Activated CD4-positive, alpha-beta T cell treated with anti-CD3 and anti-CD28 coated beads for 1 hour (primary cell): ENCODE results near the gene PLCH1.

Experiments
- DNase-seq: peaks from one replicate; pipeline ENCODE4 v3.0.0-alpha.2; 2020

Gene PLCH1

GRCh38 chr3:155369244-155369643 lies 375.6 kb downstream of the PLCH1 start:
- no peak for DNase-seq

- DNase-seq: no peak
These were observed 376.1 kb downstream of the PLCH1 start for GRCh38 chr3:155368786-155369185.

DNA sequence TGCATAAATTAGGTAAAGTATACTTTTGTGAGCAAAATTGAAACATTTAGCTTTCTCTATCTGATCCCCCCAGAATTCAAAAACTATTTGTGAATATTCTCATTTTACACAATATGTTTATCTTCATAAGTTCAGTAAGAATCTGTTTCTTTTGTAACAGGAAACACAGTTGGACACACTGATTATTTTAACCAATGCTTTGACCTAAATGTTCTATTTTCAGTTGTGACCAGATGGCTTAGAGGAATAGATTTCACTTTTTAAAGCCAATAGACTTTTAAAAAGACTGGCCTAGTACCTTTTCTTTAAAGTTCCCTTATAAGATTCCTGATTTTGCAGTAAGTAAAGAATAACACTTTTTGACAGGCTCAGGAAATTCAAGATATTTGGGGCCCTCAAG lies 377.4 kb downstream of the PLCH1 start:
- no peak for DNase-seq

- no peak for DNase-seq
These were observed 379.6 kb downstream of the PLCH1 start for GRCh38 chr3:155365178-155365783.

GRCh38 chr3:155364492-155364891 lies 380.4 kb downstream of the PLCH1 start:
- DNase-seq: no peak

GRCh38 chr3:155363690-155364070 lies 381.2 kb downstream of the PLCH1 start:
- no peak for DNase-seq

DNA sequence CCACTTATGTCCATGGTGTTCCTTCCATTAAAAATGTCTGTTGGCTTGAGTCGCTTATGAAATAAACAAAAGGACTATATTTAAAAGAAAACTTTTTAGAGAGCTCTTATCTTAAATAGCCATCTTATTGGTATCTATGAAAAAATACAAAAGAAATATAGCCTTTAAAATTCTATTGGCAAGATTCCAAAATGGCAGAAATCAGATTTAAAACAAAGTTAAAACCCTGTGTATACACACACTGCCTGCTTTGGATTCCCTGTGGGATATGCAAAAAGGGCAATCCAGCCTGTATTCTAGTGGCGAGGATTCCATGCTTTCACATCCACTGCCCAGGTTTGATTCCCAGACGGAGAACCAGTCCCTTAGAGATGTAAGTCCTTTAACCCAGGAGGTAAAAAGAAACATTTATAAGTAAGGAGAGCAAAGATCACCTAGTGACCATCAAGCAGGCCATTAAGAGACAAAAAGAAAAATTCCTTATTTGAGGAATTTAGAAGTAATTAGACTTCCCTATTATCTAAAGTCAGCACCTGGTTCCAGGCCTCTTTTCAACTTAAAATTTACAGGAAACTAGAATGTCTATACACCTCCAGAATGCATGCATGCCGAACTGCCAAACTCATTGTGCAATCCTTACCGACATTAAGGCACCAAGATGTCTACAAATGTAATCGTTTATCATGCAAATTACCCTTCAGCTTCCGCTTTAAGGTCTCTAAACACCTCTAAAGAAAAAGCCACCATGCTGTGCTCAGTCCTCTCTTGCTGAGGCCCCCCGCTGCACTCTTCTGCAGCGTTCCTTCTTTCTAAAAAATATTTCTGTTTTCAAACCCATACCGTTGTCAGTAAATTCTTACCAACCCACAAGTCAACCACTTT lies 381.8 kb downstream of the PLCH1 start:
- no peak for DNase-seq

DNA sequence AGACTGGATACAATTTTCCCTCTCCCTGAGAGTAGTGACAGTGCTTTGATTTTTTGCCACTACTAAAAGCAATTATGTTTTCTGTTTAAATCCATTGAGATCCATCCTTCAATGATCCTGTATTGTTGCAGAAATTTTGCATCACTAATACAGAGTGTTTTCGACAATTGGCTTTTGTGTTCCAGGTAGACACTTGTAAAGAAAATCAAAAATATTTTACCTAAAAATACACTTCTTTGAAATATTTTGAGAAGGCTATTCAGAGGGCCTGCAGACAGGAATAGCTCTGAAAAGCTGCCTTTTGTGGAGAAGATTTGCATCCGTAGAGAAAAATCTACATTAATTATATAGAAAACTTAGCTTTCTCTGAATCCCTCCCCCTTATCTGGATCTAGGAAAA lies 384.6 kb downstream of the PLCH1 start:
- DNase-seq: no peak

- DNase-seq: no peak
These were observed 388.1 kb downstream of the PLCH1 start for GRCh38 chr3:155356594-155357370.

DNA sequence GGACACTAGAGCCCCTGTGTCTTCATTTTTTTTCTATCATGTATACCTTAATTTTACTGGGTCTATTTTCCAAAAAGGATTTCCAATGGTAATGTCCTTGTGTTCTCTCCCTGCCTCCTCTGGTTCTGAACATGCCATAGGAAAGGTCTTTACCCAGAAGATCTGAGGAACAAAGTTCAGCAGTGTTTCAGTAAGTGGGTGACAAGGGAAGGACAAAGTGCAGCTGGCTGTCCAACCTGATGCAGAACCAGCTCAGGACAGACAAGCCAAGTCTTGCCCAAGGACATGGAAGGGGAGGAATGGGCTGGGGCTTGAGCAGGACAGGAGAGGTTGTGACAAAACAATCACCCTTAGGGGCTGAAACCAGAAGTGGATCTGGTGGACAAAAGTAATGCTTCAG lies 390.2 kb downstream of the PLCH1 start:
- no peak for DNase-seq

DNA sequence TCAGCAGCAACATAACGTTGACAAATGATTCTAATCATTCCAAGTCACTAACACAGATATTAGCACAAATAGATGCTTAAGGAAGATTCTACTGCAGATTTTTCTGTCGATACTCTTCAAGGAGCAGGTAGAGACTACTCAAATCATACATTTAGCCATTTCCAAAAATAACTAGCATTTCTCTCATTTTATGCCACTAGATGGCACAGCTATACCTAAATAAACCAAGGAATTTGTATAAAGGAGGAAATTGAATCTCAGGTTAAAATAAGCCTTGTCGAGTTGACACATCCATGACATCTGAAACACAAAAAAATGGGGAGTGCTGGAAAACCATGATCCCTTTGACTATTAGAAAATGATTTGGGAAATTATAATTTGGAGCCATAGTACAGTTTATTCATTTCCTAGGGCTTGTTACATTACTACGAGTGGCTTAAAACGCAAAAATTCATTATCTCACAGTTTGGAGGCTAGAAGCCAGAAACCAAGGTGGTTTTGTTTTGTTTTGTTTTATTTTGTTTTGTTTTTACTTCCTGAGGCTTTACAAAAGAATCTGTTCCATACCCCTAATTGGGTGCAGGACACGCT lies 391.9 kb downstream of the PLCH1 start:
- DNase-seq: no peak

DNA sequence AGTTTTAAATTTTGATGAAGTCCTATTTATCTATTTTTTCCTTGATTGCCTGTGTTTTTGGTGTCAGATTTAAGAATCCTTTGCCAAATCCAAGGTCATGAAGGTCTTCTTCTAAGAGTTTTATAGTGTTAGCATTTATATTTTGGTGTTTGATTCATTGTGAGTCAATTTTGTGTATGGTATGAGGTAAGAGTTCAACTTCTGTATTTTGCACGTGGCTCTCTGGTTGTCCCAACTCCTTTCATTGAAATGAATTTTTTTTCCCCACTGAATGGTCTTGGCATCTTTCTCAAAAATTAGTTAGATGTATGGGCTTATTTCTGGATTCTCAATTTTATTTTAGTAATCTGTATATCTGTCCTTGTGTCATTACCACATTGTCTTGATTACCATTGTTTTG lies 394.3 kb downstream of the PLCH1 start:
- DNase-seq: no peak

- no peak for DNase-seq
These were observed 397.0 kb downstream of the PLCH1 start for GRCh38 chr3:155347901-155348300.

GRCh38 chr3:155342344-155342743 lies 402.5 kb downstream of the PLCH1 start:
- DNase-seq: no peak

GRCh38 chr3:155339052-155339451 lies 405.8 kb downstream of the PLCH1 start:
- DNase-seq: no peak

DNA sequence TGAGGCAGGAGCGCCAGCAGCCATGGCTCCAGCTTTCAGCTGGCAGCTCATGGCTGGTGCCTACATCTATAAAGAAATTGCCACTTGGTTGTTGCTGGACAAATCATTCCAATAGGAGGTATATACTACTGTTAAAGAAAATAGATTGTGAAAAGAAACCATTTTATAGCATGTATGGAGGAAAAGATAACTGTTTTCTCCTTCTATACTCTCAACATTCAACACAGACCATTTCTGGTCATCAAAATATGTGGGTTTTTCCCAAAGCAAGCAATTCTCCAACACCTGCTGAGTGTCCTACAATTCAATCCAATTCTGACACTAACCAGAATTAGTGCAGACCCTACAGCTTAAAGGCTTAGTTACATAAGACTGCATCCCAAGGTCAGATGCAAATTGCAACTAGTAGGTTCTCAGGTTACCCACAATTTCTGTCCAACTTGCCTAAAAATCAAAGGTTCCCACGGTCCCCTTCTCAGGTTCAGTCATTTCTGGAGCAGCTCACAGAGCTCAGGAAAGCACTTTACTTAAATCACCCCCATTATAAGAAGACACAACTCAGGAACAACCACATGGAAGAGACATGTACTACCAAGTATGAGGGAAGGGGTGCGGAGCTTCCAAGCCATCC lies 409.0 kb downstream of the PLCH1 start:
- no peak for DNase-seq

GRCh38 chr3:155334914-155335723 lies 409.8 kb downstream of the PLCH1 start:
- DNase-seq: no peak

GRCh38 chr3:155334215-155334913 lies 410.5 kb downstream of the PLCH1 start:
- DNase-seq: no peak

GRCh38 chr3:155332716-155333115 lies 412.2 kb downstream of the PLCH1 start:
- no peak for DNase-seq

DNA sequence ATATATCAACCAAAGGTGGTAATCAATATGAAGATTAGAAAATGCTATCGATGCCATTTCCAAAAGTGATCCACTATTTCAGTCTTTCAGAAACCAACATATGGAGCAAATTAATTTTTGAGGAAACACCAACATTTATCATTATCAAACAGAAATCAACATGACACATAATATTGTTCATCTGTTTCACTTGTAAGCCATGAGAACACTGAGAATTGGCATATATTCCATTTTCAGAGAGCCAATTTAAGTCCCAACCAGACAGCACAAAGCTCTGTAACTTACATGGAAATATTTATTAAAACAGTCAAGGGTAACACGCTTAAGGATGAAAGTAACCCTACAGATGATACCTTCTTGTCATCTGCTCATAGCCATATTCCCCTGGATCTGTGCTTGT lies 413.8 kb downstream of the PLCH1 start:
- DNase-seq: no peak

- no peak for DNase-seq
These were observed 414.5 kb downstream of the PLCH1 start for GRCh38 chr3:155330370-155330769.
